ENCODE results near the gene GRB10. TPM values are rescaled to one million over a fixed set of nuclear protein-coding genes. Genes with fewer than 3 reads are reported as not detected.

Gene GRB10
- total and polyA plus RNA-seq, 2 experiments from 2014 or later: 35.0 to 154 TPM

DNA sequence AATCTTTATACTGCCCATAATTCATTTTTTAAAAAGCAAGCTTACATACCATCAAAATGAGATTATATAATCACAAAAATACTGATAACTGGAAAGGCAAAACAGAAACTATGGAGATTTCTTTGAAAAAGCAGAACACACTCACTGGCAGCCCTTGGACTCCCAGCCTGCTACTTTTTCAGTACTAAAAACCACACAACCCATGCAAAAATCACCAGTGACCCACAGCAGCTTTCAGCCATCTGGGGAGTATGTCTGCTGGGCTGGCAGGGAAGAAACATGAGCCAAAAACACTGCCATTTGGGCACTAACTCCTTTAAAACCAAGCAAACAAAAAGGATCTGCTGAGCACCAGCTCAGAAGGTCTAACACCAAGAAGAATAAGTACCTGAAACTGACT, 137.5 kb downstream of the GRB10 start (continued):
- TF ChIP-seq ZNF462 (CRISPR knock-in tag; IDR thresholded peaks at IDR 0.05): no peak
- no peak for TF ChIP-seq JUNB (IDR thresholded peaks at IDR 0.05; ENCODE audit: unreplicated experiment)
- TF ChIP-seq STAT1 (IDR thresholded peaks at IDR 0.05; ENCODE audit: unreplicated experiment): no peak
- TF ChIP-seq ZNF331 (CRISPR knock-in tag; IDR thresholded peaks at IDR 0.05; ENCODE audit: low read depth): no peak
- TF ChIP-seq EZH2 (IDR thresholded peaks at IDR 0.05; ENCODE audit: low read depth, unreplicated experiment): no peak
- no peak for TF ChIP-seq ETS1 (IDR thresholded peaks at IDR 0.05)

DNA sequence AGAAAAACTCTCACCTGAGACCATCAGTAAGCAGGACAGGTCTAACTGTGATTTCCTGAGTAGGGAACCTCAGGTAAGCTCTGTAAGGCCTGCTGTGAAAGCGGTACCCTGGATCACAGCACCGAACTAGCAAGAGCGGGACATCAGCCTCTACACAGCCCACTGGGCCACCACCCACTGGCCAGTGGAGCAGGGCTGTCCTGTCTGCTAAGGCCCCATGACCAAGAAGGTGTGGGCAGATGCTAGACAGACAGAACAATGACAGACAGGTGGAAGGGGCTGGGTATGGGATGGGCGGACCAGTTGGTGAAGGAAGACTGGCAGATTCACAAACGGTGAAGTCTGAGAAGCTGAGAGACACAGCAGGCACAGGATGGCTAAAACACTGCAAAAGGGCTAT, 138.1 kb downstream of the GRB10 start:
- no peaks in the 10 kb centered on the region for H3K36me3 ChIP-seq (ENCODE audit: insufficient read depth)
- H3K4me1 ChIP-seq (ENCODE audit: insufficient read depth): no peaks in the 10 kb centered on the region
- no peak overlapping the region for H3K27ac ChIP-seq (ENCODE audit: low read depth)
- H3K4me2 ChIP-seq: no peak overlapping the region
- peaks cover 2% of the 10 kb centered on the region; the same call in 1 of the 2 replicates for H4K20me1 ChIP-seq (replicated peaks; ENCODE audit: insufficient read depth)
- no peak overlapping the region for H3K4me3 ChIP-seq
- Mint-ChIP-seq H3K36me3 (ENCODE audit: low read depth) (peaks cover 21% of the 10 kb centered on the region), H3K4me1 (peaks cover 16% of the 10 kb centered on the region), H3K27ac (no peak overlapping the region), H3K9me3 (no peaks in the 10 kb centered on the region; the same call in 2 of the 3 replicates), H3K4me3 (no peak overlapping the region), H3K27me3 (ENCODE audit: insufficient read depth, low read depth, poor library complexity) (peaks cover 6% of the 10 kb centered on the region)
- H3K9me2 ChIP-seq (ENCODE audit: insufficient read depth): no peaks in the 10 kb centered on the region; the same call in 1 of the 2 replicates
- no peaks in the 10 kb centered on the region for H3F3A ChIP-seq (replicated peaks; ENCODE audit: low read depth)
- H3K79me2 ChIP-seq (replicated peaks; ENCODE audit: insufficient read depth): peaks cover 23% of the 10 kb centered on the region
- DNase-seq (ENCODE audit: low spot score) (no peak), ATAC-seq (no peak)
- H3K27me3 ChIP-seq (ENCODE audit: insufficient read depth): no peaks in the 10 kb centered on the region
- no peak overlapping the region for H2AFZ ChIP-seq
- TF ChIP-seq ZNF462 (CRISPR knock-in tag; IDR thresholded peaks at IDR 0.05): no peak
- TF ChIP-seq ZNF114 (CRISPR knock-in tag; IDR thresholded peaks at IDR 0.05): no peak
- TF ChIP-seq STAT1 (IDR thresholded peaks at IDR 0.05; ENCODE audit: unreplicated experiment): no peak
- no peak for TF ChIP-seq EZH2phosphoT487 (IDR thresholded peaks at IDR 0.05; ENCODE audit: unreplicated experiment)
- TF ChIP-seq NANOG (IDR thresholded peaks at IDR 0.05; ENCODE audit: borderline replicate concordance): no peak

Data from GM23338 (cell line).